NCI-H2081 (cell line): ENCODE data around the gene C3orf22.

Experiments
- DNase-seq, 2 experiments: peaks; one replicate each; lab custom pipeline; 2025; lab: John Stamatoyannopoulos, UW

C3orf22 gene

GRCh38 chr3:126527455-126528211, 31.1 kb downstream of the C3orf22 start:
- DNase-seq: no peak

GRCh38 chr3:126527006-126527405, 31.7 kb downstream of the C3orf22 start:
- no peak for DNase-seq

GRCh38 chr3:126526668-126527005, 32.1 kb downstream of the C3orf22 start:
- no peak for DNase-seq

- DNase-seq: no peak
Observed at GRCh38 chr3:126525853-126526667, 32.7 kb downstream of the C3orf22 start.

GRCh38 chr3:126525091-126525852, 33.5 kb downstream of the C3orf22 start:
- DNase-seq: no peak

- DNase-seq: no peak
Observed at GRCh38 chr3:126524429-126524988, 34.2 kb downstream of the C3orf22 start.

- peak; percentile 36 to 48 for DNase-seq
Observed at GRCh38 chr3:126523745-126524428, 34.8 kb downstream of the C3orf22 start, which contains the start of gene CHST13. Gene CHST13, plus strand, starts transcription at chr3:126524155. Its CDS starts 178 bp downstream, at chr3:126524333.

- DNase-seq: peak; percentile 63 to 68
Observed at GRCh38 chr3:126522363-126522788, 36.4 kb downstream of the C3orf22 start.

- peak in 1 of 2 experiments; percentile 16 for DNase-seq
Observed at GRCh38 chr3:126521122-126521891, 37.4 kb downstream of the C3orf22 start.

GRCh38 chr3:126519506-126520455, 39.0 kb downstream of the C3orf22 start:
- no peak for DNase-seq

- DNase-seq: no peak
Observed at GRCh38 chr3:126518779-126519177, 40.0 kb downstream of the C3orf22 start.

GRCh38 chr3:126517986-126518778, 40.5 kb downstream of the C3orf22 start:
- DNase-seq: no peak

GRCh38 chr3:126517291-126517951, 41.3 kb downstream of the C3orf22 start, which contains the start of gene UROC1:
Gene UROC1, minus strand, starts transcription at chr3:126517773. Its CDS starts 54 bp downstream, at chr3:126517719.
- DNase-seq: no peak

- DNase-seq: no peak
Observed at GRCh38 chr3:126516936-126517290, 41.8 kb downstream of the C3orf22 start.

GRCh38 chr3:126516152-126516935, 42.4 kb downstream of the C3orf22 start:
- DNase-seq: no peak

GRCh38 chr3:126515066-126515706, 43.5 kb downstream of the C3orf22 start:
- DNase-seq: peak; percentile 12 to 53

- DNase-seq: no peak
Observed at GRCh38 chr3:126514161-126514560, 44.6 kb downstream of the C3orf22 start.
